Right lobe of liver (tissue), 4 donors: ENCODE results near the gene SPHK2.

Experiments
- POLR2A ChIP-seq: fragments of 450-650 bp; IDR thresholded peaks from one replicate; pipeline ENCODE4 v1.6.1; 2017; ENCODE audit warnings: antibody characterized with exemption, mild to moderate bottlenecking
- TF ChIP-seq, protein P1 (sequence below), 4 donors: fragments of 200-600 bp in 3 of 4; fragments of 450-650 bp in 1 of 4; IDR thresholded peaks; one replicate each; pipeline versions ENCODE4 v1.5.1 to v1.8.0; 2016 to 2022; ENCODE audit warnings: antibody characterized with exemption in 4 of 4, mild to moderate bottlenecking in 2 of 4
- donor health status: DM: no; HTN: no; CAD: no.
- donor health status: DM: no; HTN: no; CAD: no.
- donor health status: DM: no; HTN: yes; CAD: no.

- TF ChIP-seq, protein P1, sequence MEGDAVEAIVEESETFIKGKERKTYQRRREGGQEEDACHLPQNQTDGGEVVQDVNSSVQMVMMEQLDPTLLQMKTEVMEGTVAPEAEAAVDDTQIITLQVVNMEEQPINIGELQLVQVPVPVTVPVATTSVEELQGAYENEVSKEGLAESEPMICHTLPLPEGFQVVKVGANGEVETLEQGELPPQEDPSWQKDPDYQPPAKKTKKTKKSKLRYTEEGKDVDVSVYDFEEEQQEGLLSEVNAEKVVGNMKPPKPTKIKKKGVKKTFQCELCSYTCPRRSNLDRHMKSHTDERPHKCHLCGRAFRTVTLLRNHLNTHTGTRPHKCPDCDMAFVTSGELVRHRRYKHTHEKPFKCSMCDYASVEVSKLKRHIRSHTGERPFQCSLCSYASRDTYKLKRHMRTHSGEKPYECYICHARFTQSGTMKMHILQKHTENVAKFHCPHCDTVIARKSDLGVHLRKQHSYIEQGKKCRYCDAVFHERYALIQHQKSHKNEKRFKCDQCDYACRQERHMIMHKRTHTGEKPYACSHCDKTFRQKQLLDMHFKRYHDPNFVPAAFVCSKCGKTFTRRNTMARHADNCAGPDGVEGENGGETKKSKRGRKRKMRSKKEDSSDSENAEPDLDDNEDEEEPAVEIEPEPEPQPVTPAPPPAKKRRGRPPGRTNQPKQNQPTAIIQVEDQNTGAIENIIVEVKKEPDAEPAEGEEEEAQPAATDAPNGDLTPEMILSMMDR (IDR thresholded peaks at IDR 0.05), result no peak
- TF ChIP-seq POLR2A, result no peak
Observed at GRCh38 chr19:48582168-48582567, 37.1 kb upstream of the SPHK2 start.
